HuH-7.5 (cell line): ENCODE measurements around the gene OR5D18.
"Not testable (repeated sequence)": the region's sequence is repeated elsewhere in the genome, so short reads cannot be mapped to it uniquely, and the experiment has no call there.

Experiments
- DNase-seq: peaks from one replicate; pipeline ENCODE4 v3.0.0; 2011; ENCODE audit warnings: low spot score

OR5D18 gene

GRCh38 chr11:55819330-55819729 is at the start of gene OR5D18:
OR5D18 (plus strand) TSS chr11:55819630; CDS start chr11:55819630, 0 bp downstream.
- no peak for DNase-seq

- DNase-seq, result no peak
These were observed 46.3 kb upstream of the OR5D18 start, which contains the start of gene OR5D13 for GRCh38 chr11:55773138-55773537. OR5D13 (plus strand) TSS chr11:55773438; CDS start chr11:55773438, 0 bp downstream.

GRCh38 chr11:55791606-55792005 is 27.8 kb upstream of the OR5D18 start:
- no peak for DNase-seq

- no peak for DNase-seq
These were observed 26.1 kb upstream of the OR5D18 start for GRCh38 chr11:55793321-55793720.

- DNase-seq, result no peak
These were observed 24.2 kb upstream of the OR5D18 start, which contains the start of gene OR5D14 for GRCh38 chr11:55795256-55795655. OR5D14 (plus strand) TSS chr11:55795556; CDS start chr11:55795556, 0 bp downstream.

- no peak for DNase-seq
These were observed 13.2 kb upstream of the OR5D18 start for GRCh38 chr11:55806248-55806647.

- DNase-seq, result no peak
These were observed 8.4 kb upstream of the OR5D18 start, which contains the start of gene OR5L1 for GRCh38 chr11:55811067-55811466. OR5L1 (plus strand) TSS chr11:55811367; CDS start chr11:55811467, 100 bp downstream.

- no peak for DNase-seq
These were observed 7.5 kb downstream of the OR5D18 start, which contains the start of gene OR5L2 for GRCh38 chr11:55826919-55827318. OR5L2 (plus strand) TSS chr11:55827219; CDS start chr11:55827219, 0 bp downstream.

GRCh38 chr11:55838452-55838851 is 19.0 kb downstream of the OR5D18 start, which contains the start of gene OR5D16:
OR5D16 (plus strand) TSS chr11:55838752; CDS start chr11:55838752, 0 bp downstream.
- no peak for DNase-seq

GRCh38 chr11:55847453-55847852 is 28.0 kb downstream of the OR5D18 start:
- no peak for DNase-seq

GRCh38 chr11:55849037-55849436 is 29.6 kb downstream of the OR5D18 start:
- DNase-seq, result no peak

GRCh38 chr11:55852141-55852540 is 32.7 kb downstream of the OR5D18 start:
- no peak for DNase-seq

- no peak for DNase-seq
These were observed 35.3 kb downstream of the OR5D18 start for GRCh38 chr11:55854704-55855103.

GRCh38 chr11:55867354-55867753 is 47.9 kb downstream of the OR5D18 start:
- DNase-seq, result not testable (repeated sequence)
